HepG2 (cell line): ENCODE measurements around the gene USP19. TPM values are rescaled to one million over a fixed set of nuclear protein-coding genes. Genes with fewer than 3 reads are reported as not detected.
A peak's percentile ranks its signal among the peaks of the same experiment; 100 is the strongest.

Experiments used
- BRD4 ChIP-seq: sonication (generic); formaldehyde crosslinking; IDR thresholded peaks from 2 replicates; pipeline ENCODE4 v1.4.0; 2020; ENCODE audit warnings: missing genetic modification reagents
- CREB3 ChIP-seq: sonication (generic); formaldehyde crosslinking; IDR thresholded peaks from 2 replicates; pipeline ENCODE4 v1.5.0; 2020; ENCODE audit warnings: missing genetic modification reagents
- MTERF4 ChIP-seq: sonication (generic); formaldehyde crosslinking; IDR thresholded peaks from 2 replicates; pipeline ENCODE4 v1.8.0; 2023; ENCODE audit warnings: mild to moderate bottlenecking, missing genetic modification reagents
- SALL1 ChIP-seq: sonication (generic); formaldehyde crosslinking; IDR thresholded peaks from 2 replicates; pipeline ENCODE4 v1.8.0; 2022; ENCODE audit warnings: mild to moderate bottlenecking, missing genetic modification reagents
- SP4 ChIP-seq: sonication (generic); formaldehyde crosslinking; IDR thresholded peaks from 2 replicates; pipeline ENCODE4 v1.8.1; 2023; ENCODE audit warnings: mild to moderate bottlenecking, missing genetic modification reagents
- ZFYVE20 ChIP-seq: sonication (generic); formaldehyde crosslinking; IDR thresholded peaks from 2 replicates; pipeline ENCODE4 v1.8.0; 2023; ENCODE audit warnings: low read depth, mild to moderate bottlenecking, moderate library complexity, missing genetic modification reagents, borderline replicate concordance
- ZGPAT ChIP-seq: IDR thresholded peaks from 2 replicates; pipeline ENCODE4 v1.6.1; 2016; ENCODE audit warnings: mild to moderate bottlenecking
- ZNF597 ChIP-seq: sonication (generic); formaldehyde crosslinking; IDR thresholded peaks from 2 replicates; pipeline ENCODE4 v1.5.0; 2020; ENCODE audit warnings: missing genetic modification reagents
- ZNF788 ChIP-seq: sonication (generic); formaldehyde crosslinking; IDR thresholded peaks from 2 replicates; pipeline ENCODE4 v1.5.0; 2020; ENCODE audit warnings: mild to moderate bottlenecking, missing genetic modification reagents, borderline replicate concordance
- ZNF850 ChIP-seq: sonication (generic); formaldehyde crosslinking; conservative IDR thresholded peaks from 2 replicates; pipeline ENCODE4 v1.9.0; 2021; ENCODE audit warnings: mild to moderate bottlenecking, missing genetic modification reagents
- ZSCAN22 ChIP-seq: sonication (generic); formaldehyde crosslinking; IDR thresholded peaks from 2 replicates; pipeline ENCODE4 v1.4.0; 2020; ENCODE audit warnings: mild to moderate bottlenecking, missing genetic modification reagents
- ZSCAN5A ChIP-seq: sonication (generic); formaldehyde crosslinking; IDR thresholded peaks from 2 replicates; pipeline ENCODE4 v1.8.0; 2022; ENCODE audit warnings: mild to moderate bottlenecking, missing genetic modification reagents, borderline replicate concordance
- polyA plus RNA-seq, 8 experiments: library from polyadenylated mRNA; depleted of rRNA in 3 of 8; stranded (reverse) in 7 of 8; unstranded in 1 of 8; fragments of >200 nt; fragmentation: Illumina TruSeq in 4 of 8; extraction: Trizol in 4 of 8; gene quantifications; 2 replicates each; pipeline versions ENCODE4 v1.2.1 to v1.2.3, GENCODE V29; 2011 to 2016; ENCODE audit warnings: low read depth in 4 of 8, missing spikeins in 1 of 8, mixed read lengths in 1 of 8; ENCODE audit not compliant: insufficient read depth in 1 of 8
- total RNA-seq, 5 experiments: library from RNA; depleted of rRNA; stranded (reverse); fragments of >200 nt; fragmentation: Illumina TruSeq; extraction: Trizol; gene quantifications; 2 replicates each; pipeline ENCODE4 v1.2.3, GENCODE V29; 2016; ENCODE audit warnings: low read depth in 1 of 5
- TF ChIP-seq, protein P1 (sequence below): IDR thresholded peaks from 2 replicates; pipeline ENCODE4 v1.6.1; 2018; ENCODE audit warnings: missing genetic modification reagents
- TF ChIP-seq, protein P2 (sequence below): sonication (generic); formaldehyde crosslinking; IDR thresholded peaks from 2 replicates; pipeline ENCODE4 v1.4.0; 2020; ENCODE audit warnings: missing genetic modification reagents
- TF ChIP-seq, protein P3 (sequence below): sonication (generic); formaldehyde crosslinking; IDR thresholded peaks from 2 replicates; pipeline ENCODE4 v1.5.0; 2020; ENCODE audit warnings: mild to moderate bottlenecking, missing genetic modification reagents, borderline replicate concordance

USP19 gene
- total and polyA plus RNA-seq, 2 of the 13 experiments (the other 11 are each of a cell fraction or from before 2014, with no cell fraction given): 28.3 to 31.7 TPM

- 0 out of 2 replicates have a peak, but pooled peaks have one; percentile 62 for TF ChIP-seq ZNF850 (CRISPR knock-in tag)
- TF ChIP-seq, protein P1, sequence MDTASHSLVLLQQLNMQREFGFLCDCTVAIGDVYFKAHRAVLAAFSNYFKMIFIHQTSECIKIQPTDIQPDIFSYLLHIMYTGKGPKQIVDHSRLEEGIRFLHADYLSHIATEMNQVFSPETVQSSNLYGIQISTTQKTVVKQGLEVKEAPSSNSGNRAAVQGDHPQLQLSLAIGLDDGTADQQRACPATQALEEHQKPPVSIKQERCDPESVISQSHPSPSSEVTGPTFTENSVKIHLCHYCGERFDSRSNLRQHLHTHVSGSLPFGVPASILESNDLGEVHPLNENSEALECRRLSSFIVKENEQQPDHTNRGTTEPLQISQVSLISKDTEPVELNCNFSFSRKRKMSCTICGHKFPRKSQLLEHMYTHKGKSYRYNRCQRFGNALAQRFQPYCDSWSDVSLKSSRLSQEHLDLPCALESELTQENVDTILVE (CRISPR knock-in tag): peak; percentile 56; the same call in 1 of the 2 replicates
- no peak for TF ChIP-seq ZNF597 (CRISPR knock-in tag)
- no peak for TF ChIP-seq CREB3
- no peak; the same call in 1 of the 2 replicates for TF ChIP-seq ZSCAN5A (CRISPR knock-in tag)
- TF ChIP-seq, protein P2, sequence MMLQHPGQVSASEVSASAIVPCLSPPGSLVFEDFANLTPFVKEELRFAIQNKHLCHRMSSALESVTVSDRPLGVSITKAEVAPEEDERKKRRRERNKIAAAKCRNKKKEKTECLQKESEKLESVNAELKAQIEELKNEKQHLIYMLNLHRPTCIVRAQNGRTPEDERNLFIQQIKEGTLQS (CRISPR knock-in tag): no peak
- peak; percentile 34; the same call in 1 of the 2 replicates for TF ChIP-seq ZGPAT (CRISPR knock-in tag)
- peak; percentile 66 for TF ChIP-seq SALL1 (CRISPR knock-in tag)
- TF ChIP-seq ZNF788 (CRISPR knock-in tag): no peak; the same call in 1 of the 2 replicates
- TF ChIP-seq MTERF4 (CRISPR knock-in tag): no peak
- TF ChIP-seq BRD4: peak; percentile 83; the same call in 1 of the 2 replicates
- no peak for TF ChIP-seq SP4 (CRISPR knock-in tag)
- no peak for TF ChIP-seq ZSCAN22 (CRISPR knock-in tag)
- TF ChIP-seq, protein P3, sequence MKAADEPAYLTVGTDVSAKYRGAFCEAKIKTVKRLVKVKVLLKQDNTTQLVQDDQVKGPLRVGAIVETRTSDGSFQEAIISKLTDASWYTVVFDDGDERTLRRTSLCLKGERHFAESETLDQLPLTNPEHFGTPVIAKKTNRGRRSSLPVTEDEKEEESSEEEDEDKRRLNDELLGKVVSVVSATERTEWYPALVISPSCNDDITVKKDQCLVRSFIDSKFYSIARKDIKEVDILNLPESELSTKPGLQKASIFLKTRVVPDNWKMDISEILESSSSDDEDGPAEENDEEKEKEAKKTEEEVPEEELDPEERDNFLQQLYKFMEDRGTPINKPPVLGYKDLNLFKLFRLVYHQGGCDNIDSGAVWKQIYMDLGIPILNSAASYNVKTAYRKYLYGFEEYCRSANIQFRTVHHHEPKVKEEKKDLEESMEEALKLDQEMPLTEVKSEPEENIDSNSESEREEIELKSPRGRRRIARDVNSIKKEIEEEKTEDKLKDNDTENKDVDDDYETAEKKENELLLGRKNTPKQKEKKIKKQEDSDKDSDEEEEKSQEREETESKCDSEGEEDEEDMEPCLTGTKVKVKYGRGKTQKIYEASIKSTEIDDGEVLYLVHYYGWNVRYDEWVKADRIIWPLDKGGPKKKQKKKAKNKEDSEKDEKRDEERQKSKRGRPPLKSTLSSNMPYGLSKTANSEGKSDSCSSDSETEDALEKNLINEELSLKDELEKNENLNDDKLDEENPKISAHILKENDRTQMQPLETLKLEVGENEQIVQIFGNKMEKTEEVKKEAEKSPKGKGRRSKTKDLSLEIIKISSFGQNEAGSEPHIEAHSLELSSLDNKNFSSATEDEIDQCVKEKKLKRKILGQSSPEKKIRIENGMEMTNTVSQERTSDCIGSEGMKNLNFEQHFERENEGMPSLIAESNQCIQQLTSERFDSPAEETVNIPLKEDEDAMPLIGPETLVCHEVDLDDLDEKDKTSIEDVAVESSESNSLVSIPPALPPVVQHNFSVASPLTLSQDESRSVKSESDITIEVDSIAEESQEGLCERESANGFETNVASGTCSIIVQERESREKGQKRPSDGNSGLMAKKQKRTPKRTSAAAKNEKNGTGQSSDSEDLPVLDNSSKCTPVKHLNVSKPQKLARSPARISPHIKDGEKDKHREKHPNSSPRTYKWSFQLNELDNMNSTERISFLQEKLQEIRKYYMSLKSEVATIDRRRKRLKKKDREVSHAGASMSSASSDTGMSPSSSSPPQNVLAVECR: peak; percentile 62; the same call in 1 of the 2 replicates
- TF ChIP-seq ZFYVE20 (CRISPR knock-in tag): no peak
These were observed 12.0 kb upstream of the USP19 start, which contains the start of gene LAMB2 (continued) for GRCh38 chr3:49132437-49133225.
